Measurements from ENCODE around the gene F2. TPM values are rescaled to one million over a fixed set of nuclear protein-coding genes. Genes with fewer than 3 reads are reported as not detected.

The F2 gene
- total RNA-seq, 2 donors from 2014 or later = 1.8 TPM; not detected in 1

GRCh38 chr11:46776878-46777277, 57.9 kb downstream of the F2 start:
- intact Hi-C loops (cut with DNase I) = no loop called here
- TF ChIP-seq CTCF (IDR thresholded peaks at IDR 0.05) (no peak), POLR2A (IDR thresholded peaks at IDR 0.05) (no peak), POLR2AphosphoS5 (IDR thresholded peaks at IDR 0.05) (no peak)
- Histone ChIP-seq H3K9me3 (no peaks in the 10 kb centered on the region), H3K4me1 (replicated peaks) (no peaks in the 10 kb centered on the region), H3K27me3 (replicated peaks; ENCODE audit: insufficient read depth) (no peaks in the 10 kb centered on the region), H3K27ac (no peak overlapping the region), H3K36me3 (peaks cover 4 to 5% of the 10 kb centered on the region in 2 donors), H3K4me3 (no peak overlapping the region)
- WGBS = 94% methylated on average over 2 of the region's 2 CpGs
- no peak for DNase-seq (ENCODE audit: low spot score)

GRCh38 chr11:46778416-46778815, 59.4 kb downstream of the F2 start:
- DNase-seq (ENCODE audit: low spot score) = no peak
- H3K36me3 ChIP-seq = peaks cover 4 to 5% of the 10 kb centered on the region in 2 donors
- H3K27ac ChIP-seq = no peak overlapping the region
- H3K4me3 ChIP-seq = no peak overlapping the region
- no peaks in the 10 kb centered on the region for H3K9me3 ChIP-seq
- no peaks in the 10 kb centered on the region for H3K4me1 ChIP-seq (replicated peaks)
- no peaks in the 10 kb centered on the region for H3K27me3 ChIP-seq (replicated peaks; ENCODE audit: insufficient read depth)
- TF ChIP-seq POLR2AphosphoS5 (IDR thresholded peaks at IDR 0.05) (no peak), CTCF (IDR thresholded peaks at IDR 0.05) (no peak), POLR2A (IDR thresholded peaks at IDR 0.05) (no peak)
- intact Hi-C loops (cut with DNase I) = no loop called here
- WGBS = 90% methylated on average over 4 of the region's 4 CpGs

Small RNA genes lying within 50 kb of the gene (microRNA-seq; reads per million reads assigned to microRNA genes)
- not detected for gene MIR5582

Small RNA genes lying within 50 kb of the gene (small RNA-seq; reads per million reads assigned to genes)
- gene MIR5582 = 0 reads per million in 2 donors
- 0 reads per million in 2 donors for gene RF00573
- gene SNORD67 = 26.6 to 39.6 reads per million in 2 donors

Other genes starting within 250 kb of the F2 start
- gene AMBRA1, start 125.2 kb upstream of the F2 start, total RNA-seq = 10 to 100 TPM; 56.2 to 60.7 TPM
- gene HARBI1, start 102.0 kb upstream of the F2 start, total RNA-seq = 1 to 10 TPM; 3.1 to 4.1 TPM
- gene ATG13, start 101.7 kb upstream of the F2 start, total RNA-seq = 100 to 1,000 TPM in 1 of 2 donors, 10 to 100 TPM in 1; 54.3 to 172 TPM
- gene ARHGAP1, start 18.6 kb upstream of the F2 start, total RNA-seq = 10 to 100 TPM; 73.2 to 94.5 TPM
- 10 to 100 TPM in 1 of 2 donors, 1 to 10 TPM in 1; 9.9 to 17.8 TPM for gene ZNF408, start 18.2 kb upstream of the F2 start, total RNA-seq
- gene CKAP5, start 127.1 kb downstream of the F2 start, total RNA-seq = 10 to 100 TPM; 31.6 to 58.8 TPM
- 10 to 100 TPM in 1 of 2 donors, 1 to 10 TPM in 1; 8.6 to 10.8 TPM for gene LRP4, start 199.3 kb downstream of the F2 start, total RNA-seq
- gene CSTPP1, start 217.5 kb downstream of the F2 start, total RNA-seq = 10 to 100 TPM; 28.5 to 47.0 TPM

Data from prostate gland (tissue), 2 donors.